Measurements from ENCODE around the gene MAMDC2.
"Not testable (repeated sequence)": the region's sequence is repeated elsewhere in the genome, so short reads cannot be mapped to it uniquely, and the experiment has no call there.

The MAMDC2 gene

GRCh38 chr9:70228118-70228517 lies 184.5 kb downstream of the MAMDC2 start:
- no peak overlapping the region for H3K4me3 ChIP-seq (ENCODE audit: low read length)
- no peak for DNase-seq (ENCODE audit: low read depth, low spot score)

- H3K4me3 ChIP-seq (ENCODE audit: low read length), result no peak overlapping the region
- no peak for DNase-seq (ENCODE audit: low read depth, low spot score)
These were observed 185.0 kb downstream of the MAMDC2 start for GRCh38 chr9:70228611-70229010.

- no peak overlapping the region for H3K4me3 ChIP-seq (ENCODE audit: low read length)
These were observed 185.4 kb downstream of the MAMDC2 start for GRCh38 chr9:70229026-70229425.

GRCh38 chr9:70229579-70229978 lies 185.9 kb downstream of the MAMDC2 start:
- no peak for DNase-seq (ENCODE audit: low read depth, low spot score)
- no peak overlapping the region for H3K4me3 ChIP-seq (ENCODE audit: low read length)

More at GRCh38 chr9:70229026-70229425, 185.4 kb downstream of the MAMDC2 start:
- DNase-seq (ENCODE audit: low read depth, low spot score), result no peak

- no peak for DNase-seq (ENCODE audit: low read depth, low spot score)
- H3K4me3 ChIP-seq (ENCODE audit: low read length), result no peak overlapping the region
These were observed 188.8 kb downstream of the MAMDC2 start for GRCh38 chr9:70232476-70232875.

- not testable (repeated sequence) for DNase-seq (ENCODE audit: low read depth, low spot score); H3K4me3 ChIP-seq (ENCODE audit: low read length)
These were observed 190.6 kb downstream of the MAMDC2 start for GRCh38 chr9:70234208-70234607.

- H3K4me3 ChIP-seq (ENCODE audit: low read length); DNase-seq (ENCODE audit: low read depth, low spot score): not testable (repeated sequence)
These were observed 202.3 kb downstream of the MAMDC2 start for GRCh38 chr9:70245952-70246351.

- DNase-seq (ENCODE audit: low read depth, low spot score), result no peak
- no peak overlapping the region for H3K4me3 ChIP-seq (ENCODE audit: low read length)
These were observed 206.6 kb downstream of the MAMDC2 start for GRCh38 chr9:70250221-70250620.

- no peak overlapping the region for H3K4me3 ChIP-seq (ENCODE audit: low read length)
- DNase-seq (ENCODE audit: low read depth, low spot score), result no peak
These were observed 211.8 kb downstream of the MAMDC2 start for GRCh38 chr9:70255486-70255885.

GRCh38 chr9:70256123-70256551 lies 212.5 kb downstream of the MAMDC2 start:
- DNase-seq (ENCODE audit: low read depth, low spot score), result no peak
- no peak overlapping the region for H3K4me3 ChIP-seq (ENCODE audit: low read length)

GRCh38 chr9:70257502-70257901 lies 213.9 kb downstream of the MAMDC2 start:
- H3K4me3 ChIP-seq (ENCODE audit: low read length), result no peak overlapping the region
- DNase-seq (ENCODE audit: low read depth, low spot score), result no peak

- DNase-seq (ENCODE audit: low read depth, low spot score), result peak; percentile 18
- peak overlapping the region; percentile 75 for H3K4me3 ChIP-seq (ENCODE audit: low read length)
These were observed 214.5 kb downstream of the MAMDC2 start for GRCh38 chr9:70257991-70258691.

- H3K4me3 ChIP-seq (ENCODE audit: low read length), result peak within 1 kb of the TSS; percentile 75
- DNase-seq (ENCODE audit: low read depth, low spot score), result peak; percentile 81
These were observed 215.3 kb downstream of the MAMDC2 start, which contains the start of gene SMC5 for GRCh38 chr9:70258692-70259511. Gene SMC5, plus strand, starts transcription at chr9:70258978. Its CDS starts 101 bp downstream, at chr9:70259079.

- peak overlapping the region; percentile 75 for H3K4me3 ChIP-seq (ENCODE audit: low read length)
- no peak for DNase-seq (ENCODE audit: low read depth, low spot score)
These were observed 215.8 kb downstream of the MAMDC2 start for GRCh38 chr9:70259512-70259802.

- DNase-seq (ENCODE audit: low read depth, low spot score), result no peak
- peak overlapping the region; percentile 75 for H3K4me3 ChIP-seq (ENCODE audit: low read length)
These were observed 216.4 kb downstream of the MAMDC2 start for GRCh38 chr9:70260007-70260443.

GRCh38 chr9:70260606-70261005 lies 217.0 kb downstream of the MAMDC2 start:
- H3K4me3 ChIP-seq (ENCODE audit: low read length), result no peak overlapping the region
- DNase-seq (ENCODE audit: low read depth, low spot score), result no peak

- DNase-seq (ENCODE audit: low read depth, low spot score), result no peak
- H3K4me3 ChIP-seq (ENCODE audit: low read length), result no peak overlapping the region
These were observed 217.7 kb downstream of the MAMDC2 start for GRCh38 chr9:70261131-70261870.

- no peak overlapping the region for H3K4me3 ChIP-seq (ENCODE audit: low read length)
- DNase-seq (ENCODE audit: low read depth, low spot score), result no peak
These were observed 218.7 kb downstream of the MAMDC2 start for GRCh38 chr9:70262366-70262765.

- no peak for DNase-seq (ENCODE audit: low read depth, low spot score)
- H3K4me3 ChIP-seq (ENCODE audit: low read length), result no peak overlapping the region
These were observed 219.3 kb downstream of the MAMDC2 start for GRCh38 chr9:70262948-70263347.

GRCh38 chr9:70263421-70263820 lies 219.8 kb downstream of the MAMDC2 start:
- H3K4me3 ChIP-seq (ENCODE audit: low read length), result no peak overlapping the region
- DNase-seq (ENCODE audit: low read depth, low spot score), result no peak
